Suprapubic skin (tissue), 4 donors: Measurements from ENCODE around the gene RASA2. TPM values are rescaled to one million over a fixed set of nuclear protein-coding genes. Genes with fewer than 3 reads are reported as not detected.
A peak's percentile ranks its signal among the peaks of the same experiment; 100 is the strongest.

Source experiments
- DNase-seq, 2 donors: peaks; one replicate each; pipeline ENCODE4 v3.0.0-alpha.2; 2019; ENCODE audit warnings: low spot score in 2 of 2
- H3K27ac ChIP-seq: fragments of 200-600 bp; sonication (generic); one replicate; pipeline ENCODE4 v1.5.1; 2019
- H3K27me3 ChIP-seq: fragments of 200-600 bp; sonication (generic); one replicate; pipeline ENCODE4 v1.5.1; 2019
- H3K36me3 ChIP-seq: fragments of 200-600 bp; sonication (generic); one replicate; pipeline ENCODE4 v1.5.1; 2019
- H3K4me1 ChIP-seq: fragments of 200-600 bp; sonication (generic); one replicate; pipeline ENCODE4 v1.5.1; 2019
- H3K4me3 ChIP-seq: fragments of 200-600 bp; sonication (generic); one replicate; pipeline ENCODE4 v1.5.1; 2019; ENCODE audit warnings: mild to moderate bottlenecking
- H3K9me3 ChIP-seq: fragments of 200-600 bp; sonication (generic); one replicate; pipeline ENCODE4 v1.5.1; 2019
- EP300 ChIP-seq: sonication (generic); formaldehyde crosslinking; IDR thresholded peaks from one replicate; pipeline ENCODE4 v1.6.1; 2017; ENCODE audit warnings: antibody characterized with exemption
- POLR2A ChIP-seq, 2 donors: fragments of 450-650 bp; IDR thresholded peaks; one replicate each; pipeline ENCODE4 v1.6.1; 2017; ENCODE audit warnings: antibody characterized with exemption in 2 of 2, mild to moderate bottlenecking in 2 of 2, moderate library complexity in 2 of 2
- POLR2AphosphoS5 ChIP-seq, 3 donors: sonication (generic); formaldehyde crosslinking; IDR thresholded peaks; one replicate each; pipeline ENCODE4 v1.6.1; 2017; ENCODE audit warnings: antibody characterized with exemption in 3 of 3
- WGBS: methylation state at CpG from one replicate; pipeline ENCODE4 v1.1.5; 2018; 5-methylcytosine and 5-hydroxymethylcytosine counted together
- total RNA-seq, 4 donors: library from RNA; depleted of rRNA; stranded (reverse); fragments of >200 nt; gene quantifications; one replicate each; pipeline ENCODE4 v1.1.0, GENCODE V29; 2016
- TF ChIP-seq, protein P1 (sequence below), 2 donors: fragments of 200-600 bp in 1 of 2; fragments of 450-650 bp in 1 of 2; sonication (generic) in 1 of 2; IDR thresholded peaks; one replicate each; pipeline ENCODE4 v1.5.1; 2016 to 2019; ENCODE audit warnings: antibody characterized with exemption in 2 of 2, mild to moderate bottlenecking in 1 of 2, moderate library complexity in 1 of 2

RASA2 gene
- total RNA-seq, 4 donors from 2014 or later, result 14.3 to 48.6 (median 24.0) TPM

DNA sequence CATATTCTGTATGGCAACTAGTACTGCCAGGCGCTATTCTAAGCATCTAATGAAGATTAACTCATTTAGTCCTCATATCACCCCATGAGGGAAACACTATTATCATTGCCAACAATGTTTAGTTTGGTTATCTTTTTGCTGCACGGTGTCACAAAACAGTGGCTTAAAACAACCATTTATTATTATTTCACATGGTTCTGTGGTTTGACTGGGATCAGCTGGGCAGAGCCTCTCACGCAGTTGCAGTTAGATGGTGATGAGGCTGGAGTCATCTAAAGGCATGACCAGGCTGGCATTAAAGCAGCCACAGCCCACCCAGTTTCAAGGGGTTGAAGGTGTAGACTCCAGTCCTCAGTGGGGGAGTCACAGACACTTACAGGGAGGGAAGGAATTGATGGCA lies 32.8 kb upstream of the RASA2 start:
- WGBS, result 91% methylated on average over 3 of the region's 3 CpGs
- Histone ChIP-seq H3K4me1 (peaks cover 22% of the 10 kb centered on the region), H3K27me3 (no peaks in the 10 kb centered on the region), H3K4me3 (no peak overlapping the region), H3K27ac (no peak overlapping the region), H3K9me3 (no peaks in the 10 kb centered on the region), H3K36me3 (no peaks in the 10 kb centered on the region)
- TF ChIP-seq EP300, result no peak
- TF ChIP-seq, protein P1, sequence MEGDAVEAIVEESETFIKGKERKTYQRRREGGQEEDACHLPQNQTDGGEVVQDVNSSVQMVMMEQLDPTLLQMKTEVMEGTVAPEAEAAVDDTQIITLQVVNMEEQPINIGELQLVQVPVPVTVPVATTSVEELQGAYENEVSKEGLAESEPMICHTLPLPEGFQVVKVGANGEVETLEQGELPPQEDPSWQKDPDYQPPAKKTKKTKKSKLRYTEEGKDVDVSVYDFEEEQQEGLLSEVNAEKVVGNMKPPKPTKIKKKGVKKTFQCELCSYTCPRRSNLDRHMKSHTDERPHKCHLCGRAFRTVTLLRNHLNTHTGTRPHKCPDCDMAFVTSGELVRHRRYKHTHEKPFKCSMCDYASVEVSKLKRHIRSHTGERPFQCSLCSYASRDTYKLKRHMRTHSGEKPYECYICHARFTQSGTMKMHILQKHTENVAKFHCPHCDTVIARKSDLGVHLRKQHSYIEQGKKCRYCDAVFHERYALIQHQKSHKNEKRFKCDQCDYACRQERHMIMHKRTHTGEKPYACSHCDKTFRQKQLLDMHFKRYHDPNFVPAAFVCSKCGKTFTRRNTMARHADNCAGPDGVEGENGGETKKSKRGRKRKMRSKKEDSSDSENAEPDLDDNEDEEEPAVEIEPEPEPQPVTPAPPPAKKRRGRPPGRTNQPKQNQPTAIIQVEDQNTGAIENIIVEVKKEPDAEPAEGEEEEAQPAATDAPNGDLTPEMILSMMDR (IDR thresholded peaks at IDR 0.05), result no peak
- TF ChIP-seq POLR2AphosphoS5 (IDR thresholded peaks at IDR 0.05), result no peak
- no peak for TF ChIP-seq POLR2A (IDR thresholded peaks at IDR 0.05)
- DNase-seq, result no peak

- Histone ChIP-seq H3K9me3 (no peaks in the 10 kb centered on the region), H3K4me1 (peaks cover 22% of the 10 kb centered on the region), H3K27me3 (no peaks in the 10 kb centered on the region), H3K36me3 (no peaks in the 10 kb centered on the region), H3K27ac (no peak overlapping the region), H3K4me3 (no peak overlapping the region)
- DNase-seq, result no peak
- no peak for TF ChIP-seq POLR2AphosphoS5 (IDR thresholded peaks at IDR 0.05)
- TF ChIP-seq, protein P1 (IDR thresholded peaks at IDR 0.05), result peak; percentile 54 to 68
- WGBS, result 70% methylated on average over 20 of the region's 20 CpGs
Observed at GRCh38 chr3:141454906-141455602, 31.8 kb upstream of the RASA2 start.

GRCh38 chr3:141455603-141456300 lies 31.1 kb upstream of the RASA2 start:
- H3K4me3 ChIP-seq, result no peak overlapping the region
- DNase-seq, result no peak
- no peaks in the 10 kb centered on the region for H3K27me3 ChIP-seq
- H3K36me3 ChIP-seq, result no peaks in the 10 kb centered on the region
- H3K27ac ChIP-seq, result peak overlapping the region; percentile 25
- no peak for TF ChIP-seq POLR2AphosphoS5 (IDR thresholded peaks at IDR 0.05)
- TF ChIP-seq, protein P1 (IDR thresholded peaks at IDR 0.05), result no peak
- TF ChIP-seq EP300, result no peak
- TF ChIP-seq POLR2A (IDR thresholded peaks at IDR 0.05), result no peak
- H3K9me3 ChIP-seq, result no peaks in the 10 kb centered on the region
- 65% methylated on average over 18 of the region's 18 CpGs for WGBS
- H3K4me1 ChIP-seq, result peaks cover 22% of the 10 kb centered on the region

- DNase-seq, result peak in 1 of 2 donors; percentile 64
- H3K36me3 ChIP-seq, result no peaks in the 10 kb centered on the region
- H3K4me1 ChIP-seq, result peaks cover 22% of the 10 kb centered on the region
- TF ChIP-seq EP300, result no peak
- TF ChIP-seq, protein P1 (IDR thresholded peaks at IDR 0.05), result no peak
- TF ChIP-seq POLR2A (IDR thresholded peaks at IDR 0.05), result no peak
- no peak for TF ChIP-seq POLR2AphosphoS5 (IDR thresholded peaks at IDR 0.05)
- peak overlapping the region; percentile 30 for H3K27ac ChIP-seq
- no peak overlapping the region for H3K4me3 ChIP-seq
- no peaks in the 10 kb centered on the region for H3K27me3 ChIP-seq
- WGBS, result 69% methylated on average over 11 of the region's 11 CpGs
- no peaks in the 10 kb centered on the region for H3K9me3 ChIP-seq
Observed at GRCh38 chr3:141456301-141456625, 30.6 kb upstream of the RASA2 start.

DNA sequence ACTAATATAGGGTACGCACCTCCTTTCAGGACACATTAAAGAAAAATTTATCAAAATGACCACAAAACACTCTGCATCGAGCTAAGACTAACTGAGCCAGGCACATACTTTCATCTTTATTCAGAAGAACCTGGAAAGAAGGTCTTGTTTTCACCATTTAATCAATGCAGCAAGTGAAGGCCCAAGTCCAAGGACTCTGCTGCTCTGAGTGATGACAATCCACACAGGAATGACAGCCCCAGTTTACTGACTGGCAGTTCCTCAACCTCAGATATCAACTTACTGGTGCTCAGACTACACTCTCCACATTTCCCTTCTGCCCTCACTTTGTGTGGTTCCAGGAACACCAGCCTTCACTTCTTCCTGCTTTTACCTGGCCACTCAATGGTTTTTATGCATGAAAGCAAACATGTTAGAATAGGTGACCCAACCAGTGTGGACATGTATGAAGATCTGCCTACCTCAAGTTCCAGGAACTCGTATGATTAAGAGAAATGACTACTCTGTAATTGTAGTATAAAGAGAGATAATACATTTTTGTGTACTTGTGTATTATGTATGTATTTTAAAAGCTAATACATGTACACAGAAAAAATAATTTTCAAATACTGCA lies 29.1 kb upstream of the RASA2 start:
- Histone ChIP-seq H3K4me3 (no peak overlapping the region), H3K4me1 (peaks cover 16% of the 10 kb centered on the region), H3K27ac (no peak overlapping the region), H3K36me3 (no peaks in the 10 kb centered on the region), H3K27me3 (no peaks in the 10 kb centered on the region), H3K9me3 (no peaks in the 10 kb centered on the region)
- TF ChIP-seq, protein P1 (IDR thresholded peaks at IDR 0.05), result no peak
- no peak for TF ChIP-seq EP300
- TF ChIP-seq POLR2A (IDR thresholded peaks at IDR 0.05), result no peak
- no peak for TF ChIP-seq POLR2AphosphoS5 (IDR thresholded peaks at IDR 0.05)
- 76% methylated on average over 3 of the region's 3 CpGs for WGBS
- DNase-seq, result no peak
